Pulmonary artery endothelial cell (primary cell): Measurements from ENCODE around the gene ARFGEF2. TPM values are rescaled to one million over a fixed set of nuclear protein-coding genes. Genes with fewer than 3 reads are reported as not detected.
"Not testable (repeated sequence)": the region's sequence is repeated elsewhere in the genome, so short reads cannot be mapped to it uniquely, and the experiment has no call there.

Experiments used
- DNase-seq: peaks from one replicate; pipeline ENCODE4 v3.0.0-alpha.2; 2011; ENCODE audit warnings: low read depth, low spot score
- total RNA-seq: library from RNA; depleted of rRNA; stranded (reverse); fragments of >200 nt; gene quantifications from 2 replicates; pipeline ENCODE4 v1.2.3, GENCODE V29; 2014

Gene ARFGEF2
- total RNA-seq, 1 donor from 2014 or later: 70.8 TPM

DNA sequence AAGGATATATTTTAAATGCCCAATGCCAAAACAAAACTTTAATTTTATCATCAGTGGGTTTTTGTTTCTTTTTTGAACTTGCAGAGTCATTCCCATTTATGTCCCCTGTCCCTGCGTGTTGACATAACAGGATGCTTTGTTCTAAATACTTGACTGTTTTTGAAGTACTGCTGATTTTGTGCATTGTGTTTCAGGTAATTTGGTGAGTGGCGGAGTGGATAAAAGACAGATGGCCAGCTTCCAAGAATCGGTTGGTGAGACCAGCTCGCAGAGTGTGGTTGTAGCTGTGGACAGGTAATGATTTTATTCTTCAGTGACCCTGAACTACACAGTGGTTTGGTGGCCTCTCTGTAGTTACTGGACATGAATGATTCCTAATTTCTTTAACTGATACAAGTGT lies 74.1 kb downstream of the ARFGEF2 start:
- no peak for DNase-seq

DNA sequence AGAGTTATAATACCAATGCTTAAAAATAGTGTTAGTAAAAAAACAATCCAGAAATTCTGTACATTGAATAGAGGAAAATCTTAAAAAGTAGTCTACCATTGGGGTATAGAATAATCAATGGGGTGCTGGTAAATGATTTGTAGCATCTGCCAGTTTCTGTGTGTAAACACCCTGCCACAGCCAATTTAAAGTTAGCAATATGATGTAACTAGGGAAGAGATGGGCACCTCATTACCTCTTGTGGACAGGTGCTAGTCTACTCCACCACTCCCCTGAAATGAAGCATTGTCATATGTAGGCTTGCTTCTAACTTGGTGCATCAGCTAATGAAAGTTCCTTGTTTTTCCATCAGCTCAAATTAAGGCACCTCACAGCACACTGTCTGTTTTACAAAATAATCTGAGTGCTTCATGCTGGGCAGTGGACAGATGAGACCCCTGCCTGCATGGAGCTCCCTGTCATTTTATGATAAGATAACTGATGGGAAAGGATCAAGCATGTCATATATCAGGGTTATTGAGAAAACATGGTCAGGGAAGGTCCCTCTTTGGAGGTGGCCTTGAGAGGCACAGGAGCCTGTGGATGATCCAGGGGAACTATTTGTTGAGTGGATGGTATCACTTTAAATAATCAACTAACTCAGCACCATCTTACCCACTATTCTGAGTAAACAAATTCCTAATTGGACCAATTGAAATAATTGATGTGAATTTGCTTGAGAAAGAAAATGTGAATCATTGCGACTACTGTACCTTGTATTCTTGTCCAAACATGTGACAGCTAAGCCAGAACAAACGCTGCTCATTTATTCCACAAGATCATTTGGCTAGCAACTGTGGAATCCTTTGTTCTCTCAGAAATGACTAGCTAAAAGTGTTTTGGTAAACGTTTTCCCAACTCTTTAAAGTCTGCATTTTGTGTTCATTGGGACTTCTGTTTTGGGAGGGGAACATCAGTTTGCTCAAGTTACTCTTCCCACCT lies 78.7 kb downstream of the ARFGEF2 start:
- DNase-seq: no peak

DNA sequence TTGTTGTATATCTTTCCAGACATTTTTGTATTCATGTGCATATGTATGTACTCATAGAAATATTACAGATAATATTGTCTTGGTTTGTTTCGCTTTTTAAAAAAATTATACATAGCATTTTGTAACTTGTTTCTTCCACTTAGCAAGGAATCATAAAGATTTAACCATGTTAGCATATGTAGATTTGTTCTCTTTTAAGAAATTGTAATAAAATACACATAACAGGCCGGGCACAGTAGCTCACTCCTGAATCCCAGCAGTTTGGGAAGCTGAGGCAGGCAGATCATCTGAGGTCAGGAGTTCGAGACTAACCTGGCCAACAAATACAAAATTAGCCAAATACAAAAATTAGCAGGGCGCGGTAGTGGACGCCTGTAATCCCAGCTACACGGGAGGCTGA lies 80.2 kb downstream of the ARFGEF2 start:
- no peak for DNase-seq

DNA sequence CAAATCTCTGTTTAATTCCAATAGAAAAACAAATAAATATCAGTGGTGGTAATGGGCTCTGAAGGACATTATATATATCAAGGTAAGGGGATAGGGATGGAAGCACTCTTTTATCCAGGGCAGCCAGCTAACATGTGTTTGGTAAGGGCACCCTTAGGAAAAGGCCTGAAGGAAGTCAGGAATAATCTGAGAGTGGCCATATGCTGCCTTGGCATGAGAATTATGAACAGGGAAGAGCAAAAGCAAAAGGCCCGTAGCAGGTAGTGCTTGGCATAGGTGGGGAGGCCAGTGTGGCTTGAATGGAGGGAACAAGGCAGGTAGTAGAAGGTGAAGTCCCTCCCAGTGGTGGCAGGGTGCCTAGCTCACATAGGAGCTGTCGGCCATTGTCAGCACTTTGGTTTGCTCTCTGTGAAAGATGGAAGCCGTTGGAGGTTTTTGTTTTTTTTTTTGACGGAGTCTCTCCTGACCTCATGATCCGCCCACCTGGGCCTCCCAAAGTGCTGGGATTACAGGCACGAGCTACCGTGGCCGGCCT lies 85.0 kb downstream of the ARFGEF2 start:
- DNase-seq: no peak

DNA sequence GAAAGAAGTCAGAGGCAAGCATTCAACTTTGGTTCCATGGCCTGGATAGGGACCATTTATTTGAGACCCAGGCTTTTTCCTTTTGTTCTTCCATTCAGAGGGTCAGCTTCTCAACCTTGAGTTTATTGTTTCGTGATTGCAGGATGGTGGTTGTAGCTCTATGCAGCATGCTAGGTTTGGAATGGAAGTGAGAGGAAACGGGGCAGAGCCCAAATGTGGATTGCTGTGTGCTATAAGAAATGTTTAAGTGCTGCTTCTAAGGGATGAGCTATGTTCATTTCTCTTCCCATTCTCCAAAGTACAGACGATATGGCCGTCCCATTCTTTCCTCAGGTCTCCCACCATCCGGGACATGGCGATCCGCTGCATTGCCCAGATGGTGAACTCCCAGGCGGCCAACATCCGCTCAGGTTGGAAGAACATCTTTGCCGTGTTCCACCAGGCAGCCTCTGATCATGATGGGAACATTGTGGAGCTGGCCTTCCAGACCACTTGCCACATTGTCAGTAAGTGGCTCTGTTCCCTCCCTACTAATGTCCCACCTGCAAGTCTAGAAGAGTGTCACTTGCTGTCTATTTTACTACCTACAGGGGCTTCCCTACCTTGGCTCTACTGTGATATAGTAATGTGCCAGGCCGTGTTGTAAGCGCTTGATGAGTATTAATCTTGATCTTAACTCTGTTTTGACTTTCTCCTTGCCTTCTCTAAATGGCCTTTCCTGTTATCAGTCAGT lies 88.6 kb downstream of the ARFGEF2 start:
- no peak for DNase-seq

DNA sequence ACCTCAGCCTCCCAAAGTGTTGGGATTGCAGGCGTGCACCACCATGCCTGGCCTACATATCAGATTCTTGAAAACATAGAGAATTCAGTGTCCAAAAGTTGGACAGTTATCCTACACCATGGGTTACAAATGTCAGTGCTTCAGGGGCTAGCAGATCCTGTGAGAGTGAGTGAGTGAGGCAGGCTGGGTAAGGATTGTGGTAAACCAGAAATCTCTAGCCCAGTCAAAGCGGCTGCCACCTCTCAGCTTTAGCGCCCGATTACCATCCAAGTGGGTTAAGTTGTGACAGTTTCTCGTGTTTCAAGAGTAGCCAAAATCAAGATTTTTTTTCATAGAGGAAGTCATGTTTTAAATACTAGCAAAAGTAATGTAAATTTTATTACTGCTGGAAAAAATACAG lies 102.7 kb downstream of the ARFGEF2 start:
- no peak for DNase-seq

DNA sequence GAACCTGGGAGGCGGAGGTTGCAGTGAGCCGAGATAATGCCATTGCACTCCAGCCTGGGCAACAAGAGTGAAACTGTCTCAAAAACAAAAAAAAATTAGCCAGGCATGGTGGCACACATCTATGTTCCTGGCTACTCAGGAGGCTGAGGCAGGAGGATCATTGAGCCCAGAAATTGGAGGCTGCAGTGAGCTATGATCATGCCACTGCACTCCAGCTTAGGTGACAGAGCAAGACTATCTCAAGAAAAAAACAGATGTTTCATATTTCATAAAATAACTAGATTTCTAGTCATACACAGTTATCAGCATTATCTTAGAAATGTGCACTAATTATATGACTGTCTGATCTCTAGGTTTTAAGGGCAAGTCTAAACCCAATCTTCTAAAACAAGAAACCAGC lies 106.7 kb downstream of the ARFGEF2 start:
- DNase-seq: not testable (repeated sequence)

DNA sequence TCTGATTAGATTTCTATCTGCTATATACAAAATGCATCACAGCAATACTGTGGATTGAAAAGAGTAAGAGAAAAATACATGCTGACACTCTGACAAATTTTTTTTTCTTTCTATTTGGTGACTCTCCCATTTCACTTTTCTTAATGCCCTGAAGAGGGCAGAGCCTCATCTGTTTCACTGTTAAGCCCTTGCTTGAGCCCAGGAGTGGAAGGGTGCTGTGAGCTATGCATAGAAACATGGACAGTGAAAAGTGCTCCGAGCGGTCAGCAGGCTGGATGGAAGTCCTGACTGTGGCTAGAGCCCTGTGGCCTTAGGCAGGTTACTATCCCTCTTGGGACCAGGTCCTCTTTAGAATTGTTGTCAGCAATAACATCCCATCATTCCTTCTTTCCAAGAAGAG lies 107.2 kb downstream of the ARFGEF2 start:
- no peak for DNase-seq

DNA sequence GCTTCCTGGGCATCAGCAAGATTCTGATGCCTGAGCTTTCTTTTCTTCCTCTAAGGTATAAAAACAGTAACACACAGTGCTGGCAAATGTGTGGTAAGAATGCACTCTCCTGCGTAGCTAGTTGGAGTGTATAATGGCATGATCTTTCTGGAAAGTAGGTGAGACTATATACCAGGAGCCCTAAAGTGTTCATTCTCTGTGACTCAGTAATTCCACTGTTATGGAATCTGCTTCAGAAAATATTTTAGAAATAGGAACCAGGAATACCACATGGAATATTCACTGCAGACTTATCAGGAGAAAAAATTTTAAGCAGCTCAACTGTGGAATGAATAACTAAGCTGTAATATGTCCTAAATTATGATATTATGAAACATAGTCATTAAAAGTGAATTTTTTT lies 107.7 kb downstream of the ARFGEF2 start:
- DNase-seq: no peak

DNA sequence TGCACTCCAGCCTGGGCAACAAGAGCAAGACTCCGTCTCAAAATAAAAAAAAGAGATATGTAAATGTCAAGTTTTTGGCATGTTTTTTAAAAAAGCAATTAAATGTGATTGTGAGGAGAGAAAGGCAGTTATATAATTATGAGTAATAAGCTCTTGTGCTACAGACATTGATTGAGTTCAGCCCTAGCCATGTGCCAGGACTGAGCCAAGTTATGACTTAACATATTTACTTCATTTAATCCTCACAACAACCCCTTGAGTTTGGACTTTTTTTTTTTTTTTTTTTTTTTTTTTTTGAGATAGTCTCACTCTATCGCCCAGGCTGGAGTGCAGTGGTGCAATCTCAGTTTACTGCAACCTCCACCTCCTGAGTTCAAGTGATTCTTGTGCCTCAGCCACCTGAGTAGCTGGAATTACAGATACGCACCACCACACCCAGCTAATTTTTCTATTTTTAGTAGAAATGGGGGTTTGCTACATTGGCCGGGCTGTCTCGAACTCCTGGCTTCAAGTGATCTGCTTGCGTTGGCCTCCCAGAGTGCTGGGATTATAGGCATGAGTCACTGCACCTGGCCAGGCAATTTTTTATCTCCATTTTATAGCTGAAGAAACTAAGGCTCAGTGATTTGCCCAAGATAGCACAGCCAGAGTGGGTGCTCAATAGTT lies 109.6 kb downstream of the ARFGEF2 start:
- no peak for DNase-seq

DNA sequence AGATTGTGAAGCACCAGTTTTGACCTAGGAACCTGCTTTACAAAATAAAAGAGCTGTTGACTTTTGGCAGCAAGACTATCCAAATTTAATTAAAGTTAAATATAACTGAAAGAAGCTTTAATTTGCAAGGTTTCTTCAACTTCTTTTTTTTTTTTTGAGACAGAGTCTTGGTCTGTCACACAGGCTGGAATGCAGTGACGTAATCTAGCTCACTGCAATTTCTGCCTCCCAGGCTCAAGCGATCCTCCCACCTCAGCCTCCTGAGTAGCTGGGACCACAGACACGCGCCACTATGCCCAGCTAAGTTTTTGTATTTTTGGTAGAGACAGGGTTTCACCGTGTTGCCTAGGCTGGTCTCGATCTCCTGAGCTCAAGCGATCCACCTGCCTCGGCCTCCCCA lies 110.9 kb downstream of the ARFGEF2 start:
- no peak for DNase-seq

DNA sequence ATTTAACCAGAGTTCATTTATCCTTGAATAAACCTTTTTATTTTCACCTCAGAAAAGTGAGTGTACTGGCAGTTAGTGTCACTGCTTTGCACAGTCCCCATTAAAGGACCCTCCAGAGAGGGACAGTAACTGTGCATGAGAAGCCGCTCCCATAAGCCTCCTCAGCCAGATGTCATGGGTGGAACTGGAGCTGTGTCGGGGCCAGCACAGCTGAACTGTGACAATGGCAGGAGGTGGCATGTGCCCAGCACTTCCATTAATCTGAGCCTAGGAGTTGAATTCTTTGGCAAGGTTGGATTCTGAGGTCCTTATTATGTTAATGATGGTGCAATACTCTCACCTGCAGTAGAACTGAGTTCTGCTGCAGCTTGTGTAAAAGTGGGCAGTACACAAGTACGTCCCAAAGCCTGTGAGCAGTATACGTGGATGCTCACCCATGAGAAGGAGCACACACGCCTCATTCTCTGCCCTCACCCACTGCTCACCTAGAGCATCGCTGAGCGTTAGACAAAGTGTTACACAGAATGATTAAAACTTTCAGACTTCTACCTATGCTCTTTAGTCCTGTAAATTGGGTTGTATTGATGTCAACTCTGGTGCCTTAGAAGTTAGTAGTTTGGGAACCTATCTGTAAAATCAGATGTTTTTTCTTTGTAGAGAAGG lies 112.7 kb downstream of the ARFGEF2 start:
- no peak for DNase-seq

DNA sequence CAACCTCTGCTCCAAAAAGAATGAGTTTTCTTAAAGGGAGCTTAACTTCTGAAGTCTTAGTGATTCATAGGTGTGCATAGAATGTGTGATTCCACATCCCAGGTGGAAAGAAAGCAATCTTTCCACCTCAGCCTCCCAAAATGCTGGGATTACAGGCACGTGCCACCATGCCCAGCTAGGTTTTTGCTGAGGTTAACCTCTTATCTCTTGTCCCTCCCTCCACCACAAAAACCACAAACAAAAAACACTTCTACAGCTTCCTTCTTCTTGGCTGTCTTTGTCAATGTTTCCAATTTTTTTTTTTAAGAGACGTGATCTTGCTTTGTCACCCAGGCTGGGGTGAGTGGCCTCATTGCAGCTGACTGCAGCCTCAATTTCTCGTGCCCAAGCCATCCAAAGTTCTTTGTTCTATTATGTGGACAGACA lies 116.5 kb downstream of the ARFGEF2 start:
- no peak for DNase-seq

DNA sequence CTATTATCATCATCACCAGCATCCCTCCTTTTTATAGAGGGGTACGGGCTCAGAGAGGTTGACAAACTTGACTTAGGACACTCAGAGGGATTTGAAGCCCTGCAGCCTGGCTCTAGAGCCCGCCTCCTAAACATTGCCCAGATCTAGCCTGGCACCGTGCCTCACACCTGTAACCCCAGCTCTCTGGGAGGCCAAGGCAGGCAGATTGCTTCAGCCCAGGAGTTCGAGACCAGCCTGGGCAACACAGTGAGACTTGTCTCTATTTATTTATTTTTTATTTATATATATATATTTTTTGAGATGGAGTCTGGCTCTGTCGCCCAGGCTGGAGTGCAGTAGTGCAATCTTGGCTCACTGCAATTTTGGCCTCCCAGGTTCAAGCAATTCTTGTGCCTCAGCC lies 118.3 kb downstream of the ARFGEF2 start:
- no peak for DNase-seq

DNA sequence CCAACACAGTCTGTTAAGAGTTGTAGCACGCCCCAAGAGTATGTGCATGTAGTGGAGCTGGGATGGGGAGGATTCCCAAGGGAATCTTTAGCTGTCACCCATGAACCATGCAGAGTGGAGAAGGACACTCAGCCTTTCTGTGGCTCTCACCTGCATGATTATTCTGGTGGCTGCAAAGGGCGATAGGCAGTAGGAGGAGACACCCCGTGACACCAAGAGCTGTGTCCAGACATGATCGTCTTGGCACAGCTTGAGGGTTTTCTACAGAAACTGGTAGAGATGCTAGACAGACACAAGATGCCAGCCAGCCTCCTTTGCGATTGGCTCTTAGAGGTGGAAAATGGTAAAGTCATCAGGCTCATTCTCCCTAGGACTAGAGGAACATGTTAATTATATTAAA lies 121.5 kb downstream of the ARFGEF2 start:
- DNase-seq: no peak

DNA sequence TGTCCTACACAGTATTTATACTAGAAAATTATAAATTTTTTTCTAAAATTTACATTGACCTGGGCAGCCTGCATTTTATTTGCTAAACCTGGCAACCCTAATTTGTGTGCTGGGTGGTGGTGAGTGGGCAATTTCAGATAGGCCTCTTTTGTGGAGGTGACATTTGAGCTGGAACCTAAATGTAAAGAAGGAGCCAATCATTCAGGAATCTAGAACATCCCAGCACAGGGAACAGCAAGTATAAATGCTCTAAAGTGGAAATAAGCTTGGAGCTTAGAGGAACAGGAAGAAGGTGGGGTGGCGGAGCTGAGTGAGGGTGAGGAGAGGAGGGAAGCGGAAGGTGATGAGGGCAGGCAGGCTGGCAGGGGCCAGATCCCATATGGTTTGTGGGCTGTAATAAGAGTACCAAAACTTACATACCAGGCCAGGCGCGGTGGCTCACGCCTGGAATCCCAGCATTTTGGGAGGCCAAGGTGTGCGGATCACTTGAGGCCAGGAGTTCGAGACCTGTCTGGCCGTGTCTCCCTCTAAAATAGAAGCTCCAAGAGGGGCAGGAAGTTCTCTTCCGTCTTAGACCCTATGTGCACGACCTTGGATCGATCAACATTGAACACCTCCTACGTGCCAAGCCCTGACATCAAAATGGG lies 124.1 kb downstream of the ARFGEF2 start:
- DNase-seq: peak; percentile 7

DNA sequence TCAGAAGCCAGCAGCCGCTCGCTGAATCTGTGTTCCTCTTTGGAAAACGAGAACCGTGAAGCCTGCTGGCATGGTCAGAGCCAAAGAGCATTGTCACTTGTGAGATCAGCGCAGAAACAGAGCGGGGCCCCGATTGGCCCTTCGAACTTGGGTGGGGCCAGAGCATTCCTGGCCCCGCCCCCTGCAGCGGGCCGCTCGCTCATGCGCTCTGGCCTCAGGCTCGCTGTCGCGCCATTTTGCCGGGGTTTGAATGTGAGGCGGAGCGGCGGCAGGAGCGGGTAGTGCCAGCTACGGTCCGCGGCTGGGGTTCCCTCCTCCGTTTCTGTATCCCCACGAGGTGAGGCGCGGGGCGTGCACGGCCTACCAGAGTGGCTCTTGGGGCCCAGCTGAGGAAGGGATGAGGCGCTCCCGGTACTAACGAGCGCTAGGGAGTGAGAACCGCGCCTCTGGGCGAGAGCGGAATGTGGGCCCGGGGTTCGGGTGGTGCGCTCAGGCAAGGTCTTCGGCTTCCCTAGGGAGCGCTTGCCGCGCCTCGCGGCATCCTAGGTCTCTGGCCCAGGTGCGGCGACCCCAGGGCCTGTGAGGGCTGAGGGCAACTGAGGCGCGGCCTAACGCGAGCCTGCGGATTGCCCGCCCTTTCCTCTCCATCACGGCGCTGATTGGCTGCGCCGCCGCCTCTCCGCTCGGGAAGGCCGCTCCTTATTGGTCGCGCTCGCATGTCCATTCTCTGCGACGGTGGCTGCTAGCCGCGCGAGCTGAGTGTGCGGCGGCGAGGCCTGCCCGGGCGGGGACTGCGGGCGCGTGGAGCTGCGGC lies 124.8 kb downstream of the ARFGEF2 start, which contains the start of gene CSE1L:
TSS of gene CSE1L (plus strand) at position 226 of the 814 bp plus-strand sequence. CDS start 12,152 bp downstream, outside the sequence.
- peak; percentile 87 for DNase-seq

DNA sequence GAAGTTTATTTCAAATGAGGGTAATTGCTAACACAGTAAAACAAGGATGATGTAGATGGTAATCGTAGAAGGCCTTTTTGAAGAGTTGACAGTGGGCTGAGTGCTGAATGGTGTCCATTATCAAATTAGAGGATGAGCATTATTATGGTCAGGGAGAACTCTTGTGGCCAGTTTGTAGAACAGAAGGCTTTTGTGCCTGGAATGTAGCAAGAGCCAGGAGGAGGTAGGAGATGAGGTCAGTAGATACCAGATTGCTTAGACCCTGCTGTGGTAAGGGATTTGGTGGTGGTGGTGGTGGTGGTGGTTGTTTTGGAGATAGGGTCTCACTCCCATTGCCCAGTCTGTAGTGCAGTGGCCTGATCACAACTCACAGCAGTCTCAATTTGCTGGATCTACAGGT lies 130.8 kb downstream of the ARFGEF2 start:
- no peak for DNase-seq

DNA sequence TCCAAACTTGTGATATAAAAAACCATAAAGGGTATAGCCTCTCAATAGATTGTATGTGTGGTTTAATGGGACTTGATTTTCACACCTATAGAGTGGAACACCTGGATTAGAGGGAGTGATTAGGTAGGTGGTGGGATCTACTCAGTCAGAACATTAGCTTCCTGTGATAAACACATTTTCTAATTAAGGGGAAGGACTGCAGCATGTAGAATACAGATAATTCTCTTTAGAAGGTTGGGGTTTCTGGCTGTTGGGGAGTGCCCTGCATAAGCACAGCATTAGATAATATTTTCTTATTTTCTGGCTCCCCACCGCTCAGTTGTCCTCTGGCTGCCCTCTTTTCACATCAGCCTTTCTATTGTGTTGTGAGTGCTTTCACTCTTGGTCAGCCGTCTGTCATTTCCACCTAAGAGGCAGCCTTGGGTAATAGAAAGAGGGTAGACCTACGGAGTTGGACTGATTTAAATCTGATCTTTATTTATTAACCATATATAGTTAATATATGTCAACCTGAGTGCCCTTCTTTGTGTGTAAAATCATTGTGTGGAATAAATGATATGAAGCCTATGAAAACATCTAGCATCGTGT lies 132.6 kb downstream of the ARFGEF2 start:
- DNase-seq: peak; percentile 33
